ENCODE data around the gene MAGOHB. TPM values are rescaled to one million over a fixed set of nuclear protein-coding genes. Genes with fewer than 3 reads are reported as not detected.

The MAGOHB gene
- total RNA-seq, 4 donors from 2014 or later = 10.0 to 14.2 (median 11.3) TPM

- no peak for TF ChIP-seq POLR2A (IDR thresholded peaks at IDR 0.05; ENCODE audit: low read depth)
- DNase-seq (ENCODE audit: extremely low spot score) = no peak
- Histone ChIP-seq H3K27ac (replicated peaks in 1 of 4) (no peak overlapping the region), H3K4me3 (no peak overlapping the region), H3K27me3 (peaks cover 0 to 4% (median 0%) of the 10 kb centered on the region in 4 donors), H3K36me3 (no peaks in the 10 kb centered on the region), H3K4me1 (no peaks in the 10 kb centered on the region), H3K9me3 (no peaks in the 10 kb centered on the region)
- intact Hi-C loops (cut with DNase I) = no loop called here
- 89% methylated on average over 11 of the region's 11 CpGs for WGBS
Observed at GRCh38 chr12:10571141-10571540, 42.3 kb downstream of the MAGOHB start.

- 88% methylated on average over 3 of the region's 3 CpGs for WGBS
- Histone ChIP-seq H3K4me3 (no peak overlapping the region), H3K36me3 (no peaks in the 10 kb centered on the region), H3K27me3 (peaks cover 0 to 4% (median 0%) of the 10 kb centered on the region in 4 donors), H3K4me1 (no peaks in the 10 kb centered on the region), H3K9me3 (no peaks in the 10 kb centered on the region), H3K27ac (replicated peaks in 1 of 4) (no peak overlapping the region)
- no peak for TF ChIP-seq POLR2AphosphoS5 (IDR thresholded peaks at IDR 0.05)
- TF ChIP-seq EP300 (IDR thresholded peaks at IDR 0.05) = no peak
- no peak for TF ChIP-seq CTCF (IDR thresholded peaks at IDR 0.05)
- TF ChIP-seq POLR2A (IDR thresholded peaks at IDR 0.05; ENCODE audit: low read depth) = no peak
- intact Hi-C loops (cut with DNase I) = no loop called here
- DNase-seq (ENCODE audit: extremely low spot score) = no peak
Observed at GRCh38 chr12:10567813-10568212, 45.6 kb downstream of the MAGOHB start.

DNA sequence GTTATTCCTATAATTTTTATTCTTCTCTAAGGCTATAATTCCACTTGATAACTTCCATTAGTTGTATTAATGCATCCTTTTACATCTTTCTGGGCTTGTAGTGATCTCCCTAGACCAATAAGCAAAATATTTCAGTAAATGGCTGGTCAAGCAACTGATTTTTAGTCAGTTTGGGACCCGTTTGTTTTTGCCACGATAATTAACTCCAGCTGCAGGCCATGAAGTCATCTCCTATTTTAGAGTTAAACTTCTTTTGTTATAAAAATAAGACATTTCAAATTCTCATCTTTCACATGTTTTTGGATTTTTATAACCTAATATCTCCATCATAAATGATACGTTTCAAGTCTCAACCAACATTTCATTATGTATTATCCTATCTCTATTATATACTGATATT is 49.4 kb downstream of the MAGOHB start:
- no peaks in the 10 kb centered on the region for H3K4me1 ChIP-seq
- H3K27ac ChIP-seq (replicated peaks in 1 of 4) = no peak overlapping the region
- intact Hi-C loops (cut with DNase I) = loop anchor here (2.0 kb wide), 1 partner anchor 233 kb away; no protein-coding TSS in a partner anchor
- 57% methylated on average over 3 of the region's 3 CpGs for whole genome bisulfite sequencing
- no peaks in the 10 kb centered on the region for H3K36me3 ChIP-seq
- H3K4me3 ChIP-seq = no peak overlapping the region
- DNase-seq (ENCODE audit: extremely low spot score) = no peak
- no peaks in the 10 kb centered on the region for H3K9me3 ChIP-seq
- peaks cover 0 to 8% (median 0%) of the 10 kb centered on the region in 4 donors for H3K27me3 ChIP-seq
- TF ChIP-seq POLR2AphosphoS5 (IDR thresholded peaks at IDR 0.05) (no peak), CTCF (IDR thresholded peaks at IDR 0.05) (no peak)

DNA sequence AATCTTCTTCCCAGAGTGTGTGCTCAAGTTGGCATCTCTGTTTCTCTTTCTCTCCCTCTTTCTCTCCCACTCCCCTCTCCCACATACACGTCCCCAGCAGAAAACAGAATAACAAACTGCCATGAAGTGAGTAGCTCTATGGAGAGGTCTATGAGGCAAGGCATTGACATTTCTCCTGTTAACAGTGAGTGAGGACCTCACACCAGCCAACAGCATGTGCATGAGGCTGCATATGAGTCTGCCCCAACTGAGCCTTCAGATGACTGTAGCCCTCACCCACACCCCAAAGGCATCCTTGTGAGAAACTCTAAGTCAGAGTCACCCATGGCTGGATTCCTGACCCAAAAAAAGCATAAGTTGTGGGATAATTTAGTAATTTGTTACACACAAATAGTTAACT is 50.4 kb downstream of the MAGOHB start:
- Histone ChIP-seq H3K4me3 (no peak overlapping the region), H3K9me3 (no peaks in the 10 kb centered on the region), H3K27me3 (peaks cover 0 to 4% (median 0%) of the 10 kb centered on the region in 4 donors), H3K4me1 (no peaks in the 10 kb centered on the region), H3K36me3 (no peaks in the 10 kb centered on the region), H3K27ac (replicated peaks in 1 of 4) (no peak overlapping the region)
- TF ChIP-seq POLR2A (IDR thresholded peaks at IDR 0.05; ENCODE audit: low read depth) (no peak), EP300 (IDR thresholded peaks at IDR 0.05) (no peak), POLR2AphosphoS5 (IDR thresholded peaks at IDR 0.05) (no peak), CTCF (IDR thresholded peaks at IDR 0.05) (no peak)
- 65% methylated on average over 1 of the region's 1 CpG for WGBS
- intact Hi-C loops (cut with DNase I) = loop anchor here (2.0 kb wide), 1 partner anchor 232 kb away; no protein-coding TSS in a partner anchor
- DNase-seq (ENCODE audit: extremely low spot score) = no peak

- Histone ChIP-seq H3K9me3 (no peaks in the 10 kb centered on the region), H3K4me1 (no peaks in the 10 kb centered on the region), H3K27ac (replicated peaks in 1 of 4) (no peak overlapping the region), H3K27me3 (peaks cover 0 to 4% (median 0%) of the 10 kb centered on the region in 4 donors), H3K4me3 (no peak overlapping the region), H3K36me3 (no peaks in the 10 kb centered on the region)
- DNase-seq (ENCODE audit: extremely low spot score) = no peak
- no peak for TF ChIP-seq EP300 (IDR thresholded peaks at IDR 0.05)
- TF ChIP-seq CTCF (IDR thresholded peaks at IDR 0.05) = peak; percentile 71 to 75 (median 73)
- TF ChIP-seq POLR2A (IDR thresholded peaks at IDR 0.05; ENCODE audit: low read depth) = no peak
- WGBS = 0% methylated on average over 1 of the region's 1 CpG
- intact Hi-C loops (cut with DNase I) = loop anchor here (2.0 kb wide), 1 partner anchor 232 kb away; no protein-coding TSS in a partner anchor
Observed at GRCh38 chr12:10562306-10562933, 51.0 kb downstream of the MAGOHB start.

All from esophagus muscularis mucosa (tissue), 4 donors.